Activated effector memory CD4-positive, alpha-beta T cell treated with anti-CD3 and anti-CD28 coated beads, Interleukin-2, amount 50 U/mL, for 16 hours (primary cell): ENCODE results near the gene TRIM31.

ENCODE experiments used
- DNase-seq: peaks from one replicate; pipeline ENCODE4 v3.0.0-alpha.2; 2020

Gene TRIM31, protein sequence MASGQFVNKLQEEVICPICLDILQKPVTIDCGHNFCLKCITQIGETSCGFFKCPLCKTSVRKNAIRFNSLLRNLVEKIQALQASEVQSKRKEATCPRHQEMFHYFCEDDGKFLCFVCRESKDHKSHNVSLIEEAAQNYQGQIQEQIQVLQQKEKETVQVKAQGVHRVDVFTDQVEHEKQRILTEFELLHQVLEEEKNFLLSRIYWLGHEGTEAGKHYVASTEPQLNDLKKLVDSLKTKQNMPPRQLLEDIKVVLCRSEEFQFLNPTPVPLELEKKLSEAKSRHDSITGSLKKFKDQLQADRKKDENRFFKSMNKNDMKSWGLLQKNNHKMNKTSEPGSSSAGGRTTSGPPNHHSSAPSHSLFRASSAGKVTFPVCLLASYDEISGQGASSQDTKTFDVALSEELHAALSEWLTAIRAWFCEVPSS

GRCh38 chr6:30113003-30113759 is at the start of gene TRIM31:
TSS of gene TRIM31 (minus strand) at chr6:30113090. CDS start at chr6:30112805, 285 bp downstream.
- no peak for DNase-seq

GRCh38 chr6:30162265-30163089 is 49.6 kb upstream of the TRIM31 start:
- no peak for DNase-seq

DNA sequence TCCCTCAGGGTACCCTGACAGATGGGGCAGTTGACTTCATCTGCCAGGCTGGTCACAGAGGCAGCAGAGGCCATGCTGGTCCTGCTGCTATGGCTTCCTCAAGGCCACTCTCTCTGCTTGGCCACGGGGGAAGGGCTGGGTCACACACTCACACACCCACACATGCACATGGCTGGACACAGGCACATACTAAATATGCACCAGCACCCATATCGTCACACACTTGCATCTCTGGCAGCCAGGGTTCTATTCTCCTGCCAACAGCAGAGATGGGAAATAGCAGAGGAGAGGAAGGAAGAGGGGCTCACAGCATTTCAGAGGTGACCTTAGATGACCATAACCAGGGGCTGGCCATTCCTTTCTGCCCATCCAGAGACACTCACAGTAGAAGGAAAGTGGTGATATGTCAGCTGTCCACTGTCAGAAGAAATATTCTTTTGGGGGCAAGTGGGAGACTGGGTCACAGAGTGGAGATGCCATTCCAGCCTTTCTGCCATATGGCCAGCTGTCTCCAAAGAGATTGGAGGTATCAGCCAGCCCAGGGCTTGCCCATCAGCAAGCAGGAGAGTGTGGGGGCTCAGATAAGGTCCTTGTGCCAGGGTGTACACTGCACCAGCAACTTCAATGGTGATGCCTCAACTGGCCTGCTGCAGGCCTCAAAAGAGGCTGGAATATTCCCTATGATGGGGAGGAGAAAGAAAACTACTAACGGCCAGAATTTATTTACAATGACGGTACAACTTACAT is 48.1 kb upstream of the TRIM31 start, which contains the start of gene TRIM10:
Gene TRIM10, minus strand, starts transcription at position 427 of the 747 bp plus-strand sequence. Its CDS starts 353 bp downstream, at position 74.
- no peak for DNase-seq

GRCh38 chr6:30160008-30160784 is 47.3 kb upstream of the TRIM31 start:
- DNase-seq, result no peak

DNA sequence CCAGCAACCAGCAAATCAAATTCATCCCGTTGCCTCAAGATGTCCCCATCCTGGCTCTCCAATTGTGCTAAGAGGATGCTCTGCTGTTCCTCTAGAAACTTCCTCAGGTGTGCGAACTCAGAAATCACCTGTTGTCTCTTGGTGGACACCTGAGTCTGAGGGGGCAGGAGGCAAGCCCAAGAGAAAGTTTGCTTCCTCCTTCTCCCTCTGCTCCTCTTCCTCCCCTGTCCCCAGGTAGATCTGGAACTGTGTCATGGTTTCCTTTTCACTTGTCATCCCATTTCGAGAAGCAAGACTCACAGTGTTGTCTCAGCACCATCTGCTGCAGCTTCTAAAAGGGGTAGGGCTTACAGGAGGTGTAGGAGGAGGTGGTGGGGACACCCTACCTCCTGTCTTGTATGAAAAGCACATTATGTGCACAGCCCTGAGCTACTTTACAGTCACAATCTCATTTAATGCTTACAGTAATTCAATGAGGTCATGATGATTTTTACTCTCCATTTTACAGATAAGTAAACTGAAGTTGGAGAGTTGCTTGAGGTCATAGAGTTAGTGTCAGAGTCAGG is 45.7 kb upstream of the TRIM31 start:
- DNase-seq, result no peak

GRCh38 chr6:30157999-30158398 is 45.1 kb upstream of the TRIM31 start:
- DNase-seq, result no peak

DNA sequence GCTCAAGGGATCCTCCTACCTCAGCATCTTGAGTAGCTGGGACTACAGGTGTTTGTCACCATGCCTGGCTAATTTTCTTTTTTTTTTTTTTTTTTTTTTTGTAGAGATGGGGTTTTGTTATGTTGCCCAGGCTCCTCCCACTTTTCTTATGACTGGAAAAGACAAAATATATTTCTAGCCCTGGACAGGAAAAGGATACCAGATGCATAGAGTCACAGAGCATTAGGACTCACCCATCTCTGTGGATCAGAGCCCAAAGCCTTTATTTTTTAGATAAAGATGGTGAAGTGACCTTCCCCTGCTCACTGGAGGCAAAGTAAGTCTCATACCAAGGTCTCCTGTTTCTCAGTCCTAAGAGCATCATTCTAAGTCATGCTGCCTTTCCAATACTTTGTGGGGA is 44.7 kb upstream of the TRIM31 start:
- DNase-seq, result no peak

DNA sequence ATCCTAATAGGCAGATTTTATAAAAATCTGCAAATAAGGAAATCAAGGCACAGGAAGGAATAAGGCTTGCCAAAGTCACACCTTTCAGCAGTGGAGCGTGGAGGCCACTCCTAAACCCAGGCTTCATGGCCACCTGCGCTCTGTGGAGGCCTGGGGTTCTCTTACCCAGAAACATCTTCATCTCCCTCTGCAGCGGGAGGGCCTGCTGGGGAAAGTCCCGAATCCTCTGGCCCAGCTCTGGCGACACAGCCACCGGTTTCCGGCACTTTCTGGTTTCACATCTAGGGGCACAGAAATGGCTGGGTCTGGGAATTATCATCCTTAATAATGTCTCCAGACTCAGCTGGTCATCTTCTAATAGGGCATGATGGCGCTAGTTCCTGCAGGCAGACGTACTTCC is 43.9 kb upstream of the TRIM31 start:
- no peak for DNase-seq

DNA sequence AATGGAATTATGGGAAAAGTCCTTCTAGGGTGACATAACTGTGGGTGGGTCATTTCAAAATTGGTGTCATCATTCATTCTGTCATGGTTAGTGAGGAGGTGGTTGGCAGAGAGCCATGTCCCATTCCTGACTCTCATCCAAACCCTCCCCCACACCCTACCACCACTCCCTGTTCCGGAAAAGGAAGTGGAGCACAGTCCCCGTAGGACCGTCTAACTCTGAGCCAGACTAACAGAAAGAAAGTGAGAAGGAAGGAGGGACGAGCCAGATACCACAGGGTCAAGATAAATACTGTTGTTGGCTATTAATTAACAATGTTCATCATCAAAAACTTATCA is 43.3 kb upstream of the TRIM31 start:
- DNase-seq, result no peak

DNA sequence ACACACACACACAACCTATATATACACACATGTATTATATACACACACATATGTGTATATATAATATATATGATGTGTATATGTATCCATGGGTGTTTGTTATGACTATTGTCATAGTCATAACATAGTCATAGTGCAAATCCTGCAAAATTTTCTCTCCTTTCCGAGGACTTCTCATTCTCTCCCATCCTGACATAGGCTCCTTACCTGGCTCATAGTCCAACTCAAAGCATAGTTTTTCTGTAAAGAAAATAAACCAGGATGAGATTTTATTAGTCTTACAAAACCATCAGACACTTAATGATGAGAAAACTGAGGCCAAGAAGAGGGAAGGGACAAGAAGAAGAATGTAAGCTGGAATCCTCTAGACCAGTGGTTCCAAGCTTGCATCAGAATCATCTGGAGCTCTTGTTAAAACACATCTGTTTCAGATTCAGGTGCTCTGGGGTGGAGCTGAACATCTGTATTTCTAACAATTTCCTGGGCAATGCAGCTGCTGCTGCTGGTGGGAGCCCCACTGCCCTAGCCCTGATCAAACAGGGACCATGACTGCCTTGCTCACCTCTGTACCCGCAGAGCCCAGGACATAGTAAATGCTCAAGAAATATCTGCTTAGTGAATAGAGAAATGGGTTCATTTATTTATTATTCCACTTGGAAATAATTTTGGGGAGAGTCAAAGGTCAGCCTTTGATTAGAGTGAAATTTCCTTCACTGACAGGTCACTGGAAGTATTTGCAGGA is 42.8 kb upstream of the TRIM31 start:
- no peak for DNase-seq

DNA sequence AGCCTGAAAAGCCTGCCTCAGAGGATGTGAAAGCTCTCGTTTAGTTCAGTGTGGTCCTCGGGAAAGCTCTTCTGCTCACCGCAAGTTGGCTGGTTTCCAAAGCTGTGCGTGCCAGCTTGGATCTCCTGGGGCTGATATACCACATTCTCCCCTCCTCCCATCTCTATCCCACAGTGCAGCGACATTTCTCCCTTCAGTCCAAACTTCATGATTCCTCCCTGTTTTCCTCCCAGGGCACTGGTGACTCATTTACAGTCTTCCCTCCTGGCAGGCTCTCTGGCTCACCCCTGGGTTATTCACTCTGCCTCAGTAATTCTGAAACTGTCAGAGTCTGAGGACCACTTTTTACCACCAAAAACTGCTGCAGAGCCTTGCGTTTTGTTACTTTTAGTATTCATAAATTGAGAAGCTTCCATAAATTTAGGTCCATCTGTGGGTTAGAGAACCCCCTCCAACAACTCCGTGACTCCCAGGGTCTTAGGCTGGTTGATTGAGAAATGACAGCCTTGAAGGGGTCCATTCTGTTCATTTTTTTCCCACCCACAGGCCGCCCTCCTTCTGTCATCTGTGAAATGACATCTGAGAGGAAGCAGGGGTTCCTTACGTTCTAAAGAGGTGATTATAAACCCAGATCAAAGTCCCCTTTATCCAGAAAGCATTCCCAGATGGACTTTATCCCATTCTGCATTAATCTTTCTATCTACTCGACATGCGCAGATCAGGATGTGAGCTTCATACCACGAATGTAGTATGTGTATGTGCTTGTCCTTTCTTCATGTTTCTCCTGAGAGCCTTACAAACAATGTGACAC is 42.0 kb upstream of the TRIM31 start:
- no peak for DNase-seq

DNA sequence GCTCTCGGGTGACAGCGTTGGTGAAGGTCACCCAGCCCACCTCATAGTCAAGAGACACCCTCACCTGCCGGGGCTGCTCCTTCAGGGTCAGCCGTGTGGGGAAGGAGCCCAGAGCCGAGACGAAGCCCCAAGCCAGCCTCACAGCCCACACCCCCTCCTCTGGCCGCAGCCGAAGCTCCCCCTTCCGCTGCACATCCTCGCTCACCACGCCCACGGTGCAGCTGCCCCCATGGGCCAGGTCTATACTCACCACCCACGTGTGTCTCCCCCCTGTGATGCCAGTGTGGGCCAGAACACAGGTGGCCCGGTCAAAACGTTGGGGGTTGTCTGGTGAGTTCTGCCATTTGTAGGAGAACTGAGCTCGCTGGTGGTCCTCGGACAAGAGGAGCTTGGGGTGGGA is 41.2 kb upstream of the TRIM31 start:
- DNase-seq, result no peak

GRCh38 chr6:30152910-30153610 is 40.2 kb upstream of the TRIM31 start:
- no peak for DNase-seq

DNA sequence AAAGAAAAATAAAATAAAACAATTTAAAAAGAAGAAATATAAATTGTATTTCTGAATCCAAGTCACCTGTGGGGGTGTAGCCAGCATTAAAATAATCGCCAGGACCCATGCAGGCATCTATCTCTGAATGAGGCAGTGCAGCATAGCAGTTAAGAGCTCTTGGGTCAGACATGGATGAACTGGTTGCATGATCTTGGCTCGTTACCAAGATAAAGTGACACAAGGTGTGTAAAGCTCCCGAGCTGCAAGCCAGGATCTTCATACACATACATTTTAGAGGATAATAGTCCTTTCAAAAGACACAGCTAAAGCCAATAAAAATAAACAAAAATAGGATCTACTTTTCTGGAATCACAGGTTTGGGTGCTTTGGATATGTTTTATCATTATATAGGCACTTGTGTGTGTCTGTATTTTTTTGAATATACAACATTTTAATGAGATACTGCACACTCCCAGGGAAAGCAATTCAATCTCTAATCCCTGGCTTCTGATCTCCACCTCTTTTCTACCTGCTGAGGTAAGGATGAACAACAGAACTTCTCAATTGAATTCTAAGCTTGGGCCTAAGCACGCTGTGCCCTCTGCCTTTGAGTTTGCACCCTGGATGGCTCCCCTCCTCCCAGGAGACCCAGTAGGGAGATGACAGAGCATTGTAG is 39.3 kb upstream of the TRIM31 start:
- DNase-seq, result no peak

DNA sequence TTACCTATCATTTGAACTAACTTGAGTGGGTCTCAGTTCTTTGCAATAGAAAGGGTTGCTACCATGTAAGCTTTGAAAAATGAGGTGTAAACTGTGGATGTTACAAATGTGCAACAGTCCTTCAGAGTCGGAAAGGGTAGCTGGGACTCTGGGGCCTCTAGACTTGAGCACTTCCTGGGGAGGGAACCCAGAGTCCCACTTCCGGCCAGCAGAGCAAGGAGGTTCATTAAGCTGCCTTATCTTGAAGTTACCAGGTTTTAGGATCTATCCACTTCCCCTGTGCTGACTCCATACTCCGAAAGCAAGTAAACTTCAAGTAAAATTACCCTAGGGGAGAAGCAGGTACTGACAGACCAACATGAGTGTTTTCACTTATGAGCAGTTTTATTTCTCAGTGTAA is 38.7 kb upstream of the TRIM31 start:
- no peak for DNase-seq

GRCh38 chr6:30150671-30151395 is 37.9 kb upstream of the TRIM31 start:
- no peak for DNase-seq

GRCh38 chr6:30149858-30150550 is 37.1 kb upstream of the TRIM31 start:
- DNase-seq, result no peak
